ENCODE data around the gene NUAK2. TPM values are rescaled to one million over a fixed set of nuclear protein-coding genes. Genes with fewer than 3 reads are reported as not detected.
"Not testable (repeated sequence)": the region's sequence is repeated elsewhere in the genome, so short reads cannot be mapped to it uniquely, and the experiment has no call there.

NUAK2 gene
- total and polyA plus RNA-seq, 9 donors = 1.2 to 53.2 (median 3.2) TPM

DNA sequence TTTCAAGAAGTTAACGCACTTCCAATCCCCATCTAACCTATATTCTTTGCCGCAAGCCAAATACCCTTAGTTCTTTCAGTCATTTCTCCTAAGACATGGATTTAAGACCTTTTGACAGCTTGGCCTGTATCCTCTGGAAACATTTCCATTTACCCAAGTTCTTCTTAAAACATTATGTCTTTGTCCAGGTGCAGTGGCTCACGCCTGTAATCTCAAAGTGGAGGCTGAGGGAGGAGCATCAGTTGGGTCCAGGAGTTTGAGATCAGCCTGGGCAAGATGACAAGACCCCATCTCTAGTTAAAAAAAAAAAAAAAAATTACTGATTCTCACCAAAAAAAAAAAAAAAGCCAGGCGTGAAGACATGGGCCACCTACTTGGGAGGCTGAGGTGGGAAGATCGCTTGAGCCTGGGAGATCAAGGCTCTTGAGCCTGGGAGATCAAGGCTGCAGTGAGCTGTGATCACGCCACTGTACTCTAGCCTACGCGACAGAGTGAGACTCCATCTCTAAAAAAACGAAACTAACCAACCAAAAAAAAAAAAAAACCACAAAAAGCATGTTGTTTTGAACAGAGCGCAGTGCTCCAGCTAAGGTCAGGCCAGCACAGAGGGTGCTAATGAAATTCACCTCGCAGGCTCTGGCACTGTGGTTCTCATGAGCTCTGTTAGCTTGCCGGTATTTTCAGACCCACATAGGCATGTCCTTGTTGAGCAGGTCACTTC lies 36.0 kb downstream of the NUAK2 start:
- intact Hi-C loops (cut with DNase I) = no loop called here
- Histone ChIP-seq H3K27ac (peak overlapping the region; percentile 43 to 53), H3K9me3 (no peaks in the 10 kb centered on the region), H3K4me1 (ENCODE audit: insufficient read depth) (peaks cover 11% of the 10 kb centered on the region), H3K36me3 (no peaks in the 10 kb centered on the region), H3K27me3 (no peaks in the 10 kb centered on the region), H3K4me3 (no peak overlapping the region)
- WGBS, 3 donors = 23 to 26% (median 25%) methylated on average over 12 of the region's 12 CpGs
- DNase-seq = no peak
- TF ChIP-seq, protein P1, sequence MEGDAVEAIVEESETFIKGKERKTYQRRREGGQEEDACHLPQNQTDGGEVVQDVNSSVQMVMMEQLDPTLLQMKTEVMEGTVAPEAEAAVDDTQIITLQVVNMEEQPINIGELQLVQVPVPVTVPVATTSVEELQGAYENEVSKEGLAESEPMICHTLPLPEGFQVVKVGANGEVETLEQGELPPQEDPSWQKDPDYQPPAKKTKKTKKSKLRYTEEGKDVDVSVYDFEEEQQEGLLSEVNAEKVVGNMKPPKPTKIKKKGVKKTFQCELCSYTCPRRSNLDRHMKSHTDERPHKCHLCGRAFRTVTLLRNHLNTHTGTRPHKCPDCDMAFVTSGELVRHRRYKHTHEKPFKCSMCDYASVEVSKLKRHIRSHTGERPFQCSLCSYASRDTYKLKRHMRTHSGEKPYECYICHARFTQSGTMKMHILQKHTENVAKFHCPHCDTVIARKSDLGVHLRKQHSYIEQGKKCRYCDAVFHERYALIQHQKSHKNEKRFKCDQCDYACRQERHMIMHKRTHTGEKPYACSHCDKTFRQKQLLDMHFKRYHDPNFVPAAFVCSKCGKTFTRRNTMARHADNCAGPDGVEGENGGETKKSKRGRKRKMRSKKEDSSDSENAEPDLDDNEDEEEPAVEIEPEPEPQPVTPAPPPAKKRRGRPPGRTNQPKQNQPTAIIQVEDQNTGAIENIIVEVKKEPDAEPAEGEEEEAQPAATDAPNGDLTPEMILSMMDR (IDR thresholded peaks at IDR 0.05) = no peak
- no peak for TF ChIP-seq POLR2A (IDR thresholded peaks at IDR 0.05)

DNA sequence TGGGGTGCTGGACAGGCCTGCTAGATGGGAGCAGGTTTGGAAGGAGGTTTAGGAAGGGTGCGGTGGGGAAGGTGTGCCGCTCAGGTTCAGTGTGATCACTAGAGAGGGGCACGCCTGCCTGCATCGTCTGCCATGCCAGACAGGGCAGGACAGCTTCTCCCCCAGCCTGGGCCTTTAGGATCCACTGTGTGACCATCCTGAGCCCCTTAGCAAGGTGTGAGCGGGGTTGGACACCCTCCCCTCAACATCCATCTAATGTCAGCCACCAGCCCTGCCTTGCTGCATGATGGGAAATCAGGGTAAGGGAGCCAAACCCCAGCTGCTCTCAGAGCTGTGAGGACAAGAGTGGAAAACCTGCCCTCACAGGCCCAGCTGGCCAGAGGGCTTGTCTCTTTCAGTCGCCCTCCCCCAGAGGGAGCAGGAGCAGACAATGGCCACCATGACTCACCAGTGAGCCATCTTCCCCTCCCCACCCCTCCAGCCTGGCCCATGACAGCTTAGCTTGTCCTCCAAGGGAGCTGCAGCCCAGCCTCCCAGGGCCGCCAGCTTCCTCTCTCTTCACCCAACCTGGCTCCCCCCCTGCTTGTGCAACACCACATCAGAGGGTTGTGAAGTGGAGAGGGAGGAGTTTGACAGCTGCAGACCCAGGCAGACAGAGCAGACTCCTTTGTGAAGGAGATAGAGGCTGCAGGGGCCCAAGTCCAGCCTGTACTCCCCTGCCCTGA lies 37.0 kb downstream of the NUAK2 start:
- Histone ChIP-seq H3K36me3 (no peaks in the 10 kb centered on the region), H3K27ac (peak overlapping the region; percentile 28 to 56), H3K4me1 (ENCODE audit: insufficient read depth) (peaks cover 11% of the 10 kb centered on the region), H3K9me3 (no peaks in the 10 kb centered on the region), H3K4me3 (no peak overlapping the region), H3K27me3 (no peaks in the 10 kb centered on the region)
- TF ChIP-seq POLR2A (IDR thresholded peaks at IDR 0.05) = no peak
- TF ChIP-seq EP300 (IDR thresholded peaks at IDR 0.05) = no peak
- TF ChIP-seq, protein P1 (IDR thresholded peaks at IDR 0.05) = no peak
- WGBS, 3 donors = 71 to 76% (median 74%) methylated on average over 7 of the region's 7 CpGs
- intact Hi-C loops (cut with DNase I) = no loop called here
- DNase-seq = peak; percentile 74 to 90 (median 80)

DNA sequence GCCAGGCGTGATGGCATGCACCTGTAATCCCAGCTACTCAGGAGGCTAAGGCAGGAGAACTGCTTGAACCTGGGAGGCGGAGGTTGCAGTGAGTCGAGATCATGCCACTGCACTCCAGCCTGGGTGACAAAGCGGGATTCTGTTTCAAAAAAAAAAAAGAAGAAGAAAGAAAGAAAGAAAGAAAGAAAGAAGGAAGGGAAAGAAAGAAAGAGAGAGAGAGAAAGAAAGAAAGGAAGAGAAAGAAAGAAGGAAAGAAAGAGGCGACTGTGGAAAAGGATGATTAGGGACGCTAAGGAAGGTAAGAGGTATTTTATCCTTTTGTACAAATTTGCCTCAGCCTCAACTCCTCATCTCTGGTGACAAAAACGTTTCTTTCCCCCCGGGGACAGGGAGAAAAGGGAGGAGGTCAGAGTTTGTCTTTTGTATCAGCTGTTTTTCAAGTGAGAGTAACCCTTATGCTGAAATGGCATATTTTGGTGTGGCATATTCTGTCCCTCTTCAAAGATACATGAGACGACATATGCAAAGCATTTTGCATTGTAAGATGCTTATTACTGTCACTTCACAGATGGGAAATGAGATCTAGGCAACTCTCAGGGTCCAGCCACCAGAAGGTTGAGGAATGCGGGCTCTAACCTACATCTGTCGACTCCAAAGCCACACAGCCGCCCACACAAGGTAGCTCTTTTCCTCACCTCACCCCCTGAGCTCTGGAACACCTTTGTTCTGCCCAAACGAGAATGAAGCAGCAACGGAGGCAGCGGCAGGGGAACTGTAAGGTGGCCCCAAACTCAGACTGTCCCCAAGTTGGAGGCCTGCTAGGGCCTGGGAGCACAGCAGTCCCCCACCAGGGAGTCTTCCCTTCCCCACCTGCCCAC lies 38.0 kb downstream of the NUAK2 start:
- Histone ChIP-seq H3K4me1 (ENCODE audit: insufficient read depth) (peaks cover 11% of the 10 kb centered on the region), H3K27ac (no peak overlapping the region), H3K4me3 (no peak overlapping the region), H3K27me3 (no peaks in the 10 kb centered on the region), H3K36me3 (no peaks in the 10 kb centered on the region), H3K9me3 (no peaks in the 10 kb centered on the region)
- intact Hi-C loops (cut with DNase I) = no loop called here
- no peak for DNase-seq
- no peak for TF ChIP-seq POLR2A (IDR thresholded peaks at IDR 0.05)
- TF ChIP-seq, protein P1 (IDR thresholded peaks at IDR 0.05) = no peak
- TF ChIP-seq EP300 (IDR thresholded peaks at IDR 0.05) = no peak
- WGBS, 3 donors = 81 to 83% (median 82%) methylated on average over 15 of the region's 15 CpGs

- WGBS, 3 donors = 92 to 94% (median 93%) methylated on average over 10 of the region's 10 CpGs
Measured at GRCh38 chr1:205280666-205281395, 40.7 kb downstream of the NUAK2 start.

More at GRCh38 chr1:205280666-205281395, 40.7 kb downstream of the NUAK2 start:
- H3K4me1 ChIP-seq (ENCODE audit: insufficient read depth); H3K27ac ChIP-seq; intact Hi-C loops (cut with DNase I); H3K4me3 ChIP-seq; H3K36me3 ChIP-seq; DNase-seq; H3K27me3 ChIP-seq; H3K9me3 ChIP-seq: not testable (repeated sequence)

Measured in ovary (tissue), 9 donors.